Gastrocnemius medialis (tissue), 4 donors: ENCODE data around the gene B3GNT7. TPM values are rescaled to one million over a fixed set of nuclear protein-coding genes. Genes with fewer than 3 reads are reported as not detected.

Experiments used
- ATAC-seq, 2 donors: fragments of 150-250 bp; one replicate each; pipeline ENCODE4 v1.9.1; 2016
- DNase-seq, 2 donors: peaks; one replicate each; pipeline ENCODE4 v3.0.0-alpha.2; 2019
- H3K27ac ChIP-seq, 4 donors: fragments of 200-600 bp; sonication (generic); 1 replicate in 1 of 4; 2 replicates in 3 of 4; pipeline ENCODE4 v1.5.1; 2016 to 2018; ENCODE audit warnings: mild to moderate bottlenecking in 2 of 4, moderate library complexity in 1 of 4
- H3K27me3 ChIP-seq, 3 donors: fragments of 200-600 bp; sonication (generic) in 2 of 3; 1 replicate in 1 of 3; 2 replicates in 2 of 3; pipeline versions ENCODE4 v1.5.1 to v1.6.0; 2016 to 2019; ENCODE audit warnings: mild to moderate bottlenecking in 1 of 3, moderate library complexity in 1 of 3
- H3K36me3 ChIP-seq, 2 donors: fragments of 200-600 bp; sonication (generic) in 1 of 2; one replicate each; pipeline ENCODE4 v1.5.1; 2017 to 2018
- H3K4me1 ChIP-seq, 2 donors: fragments of 200-600 bp; sonication (generic) in 1 of 2; one replicate each; pipeline ENCODE4 v1.5.1; 2016 to 2017; ENCODE audit warnings: mild to moderate bottlenecking in 2 of 2
- H3K4me3 ChIP-seq, 4 donors: fragments of 200-600 bp; sonication (generic) in 3 of 4; 1 replicate in 1 of 4; 2 replicates in 3 of 4; pipeline ENCODE4 v1.5.1; 2016 to 2019; ENCODE audit warnings: mild to moderate bottlenecking in 2 of 4
- H3K9me3 ChIP-seq, 3 donors: fragments of 200-600 bp; sonication (generic) in 2 of 3; 1 replicate in 1 of 3; 2 replicates in 2 of 3; pipeline ENCODE4 v1.5.1; 2016 to 2019
- POLR2A ChIP-seq, 2 donors: fragments of 450-650 bp; IDR thresholded peaks; one replicate each; pipeline ENCODE4 v1.6.1; 2017; ENCODE audit warnings: antibody characterized with exemption in 2 of 2, mild to moderate bottlenecking in 2 of 2, moderate library complexity in 2 of 2
- in situ Hi-C, 4 donors: fragments of 200-750 bp; cut with MboI; loops; one replicate each; pipeline versions ENCODE4 v1.15.0 to v1.8.0; 2017; ENCODE audit warnings: low sequenced_read_pairs in 4 of 4
- intact Hi-C: fragments of 100-400 bp; cut with DNase I; formaldehyde crosslinking; loops from one replicate; pipeline ENCODE4 v1.15.1; 2023; ENCODE audit warnings: low total_unique reads
- total RNA-seq, 4 donors: library from RNA; depleted of rRNA; stranded (reverse); fragments of >200 nt; gene quantifications; one replicate each; pipeline versions ENCODE4 v1.1.0 to v1.2.3, GENCODE V29; 2016
- TF ChIP-seq, protein P1 (sequence below), 5 experiments: fragments of 450-650 bp in 3 of 5; fragments of 200-600 bp in 2 of 5; sonication (generic) in 2 of 5; IDR thresholded peaks in 4 of 5; conservative IDR thresholded peaks in 1 of 5; 1 replicate in 4 of 5; 2 replicates in 1 of 5; pipeline ENCODE4 v1.5.1; 2016 to 2019; ENCODE audit warnings: antibody characterized with exemption in 5 of 5, mild to moderate bottlenecking in 3 of 5, moderate library complexity in 3 of 5

Gene B3GNT7
- total RNA-seq, 4 donors from 2014 or later: 0.10 to 0.60 (median 0.44) TPM

DNA sequence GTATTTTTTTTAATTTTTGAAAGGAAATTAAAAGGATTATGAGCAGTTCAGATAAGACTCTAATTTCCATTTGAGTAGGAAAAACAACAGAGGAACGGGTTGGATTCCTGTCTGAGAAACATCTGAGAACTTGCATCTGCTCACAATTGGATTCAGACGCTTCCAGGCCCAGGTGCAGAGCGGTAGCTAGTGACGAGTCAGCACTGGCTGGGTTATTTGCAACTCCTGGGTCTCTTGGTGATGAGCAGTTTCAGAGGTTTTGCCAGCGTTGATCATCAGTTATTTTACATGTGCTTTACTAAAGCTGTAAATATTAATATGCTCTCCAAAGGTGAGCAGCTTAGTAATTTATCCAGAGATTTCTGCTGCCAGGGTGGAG lies 39.1 kb upstream of the B3GNT7 start:
- no peak overlapping the region for H3K27ac ChIP-seq
- ATAC-seq: no peak
- no peaks in the 10 kb centered on the region for H3K36me3 ChIP-seq
- in situ Hi-C loops: no loop called here
- intact Hi-C loops: no loop called here
- H3K4me3 ChIP-seq: no peak overlapping the region
- H3K27me3 ChIP-seq: no peaks in the 10 kb centered on the region
- no peaks in the 10 kb centered on the region for H3K9me3 ChIP-seq
- DNase-seq: no peak
- TF ChIP-seq POLR2A (IDR thresholded peaks at IDR 0.05): no peak
- TF ChIP-seq, protein P1, sequence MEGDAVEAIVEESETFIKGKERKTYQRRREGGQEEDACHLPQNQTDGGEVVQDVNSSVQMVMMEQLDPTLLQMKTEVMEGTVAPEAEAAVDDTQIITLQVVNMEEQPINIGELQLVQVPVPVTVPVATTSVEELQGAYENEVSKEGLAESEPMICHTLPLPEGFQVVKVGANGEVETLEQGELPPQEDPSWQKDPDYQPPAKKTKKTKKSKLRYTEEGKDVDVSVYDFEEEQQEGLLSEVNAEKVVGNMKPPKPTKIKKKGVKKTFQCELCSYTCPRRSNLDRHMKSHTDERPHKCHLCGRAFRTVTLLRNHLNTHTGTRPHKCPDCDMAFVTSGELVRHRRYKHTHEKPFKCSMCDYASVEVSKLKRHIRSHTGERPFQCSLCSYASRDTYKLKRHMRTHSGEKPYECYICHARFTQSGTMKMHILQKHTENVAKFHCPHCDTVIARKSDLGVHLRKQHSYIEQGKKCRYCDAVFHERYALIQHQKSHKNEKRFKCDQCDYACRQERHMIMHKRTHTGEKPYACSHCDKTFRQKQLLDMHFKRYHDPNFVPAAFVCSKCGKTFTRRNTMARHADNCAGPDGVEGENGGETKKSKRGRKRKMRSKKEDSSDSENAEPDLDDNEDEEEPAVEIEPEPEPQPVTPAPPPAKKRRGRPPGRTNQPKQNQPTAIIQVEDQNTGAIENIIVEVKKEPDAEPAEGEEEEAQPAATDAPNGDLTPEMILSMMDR (IDR thresholded peaks at IDR 0.05 in 4 of 5, conservative IDR thresholded peaks at IDR 0.05 in 1 of 5): no peak
- no peaks in the 10 kb centered on the region for H3K4me1 ChIP-seq

DNA sequence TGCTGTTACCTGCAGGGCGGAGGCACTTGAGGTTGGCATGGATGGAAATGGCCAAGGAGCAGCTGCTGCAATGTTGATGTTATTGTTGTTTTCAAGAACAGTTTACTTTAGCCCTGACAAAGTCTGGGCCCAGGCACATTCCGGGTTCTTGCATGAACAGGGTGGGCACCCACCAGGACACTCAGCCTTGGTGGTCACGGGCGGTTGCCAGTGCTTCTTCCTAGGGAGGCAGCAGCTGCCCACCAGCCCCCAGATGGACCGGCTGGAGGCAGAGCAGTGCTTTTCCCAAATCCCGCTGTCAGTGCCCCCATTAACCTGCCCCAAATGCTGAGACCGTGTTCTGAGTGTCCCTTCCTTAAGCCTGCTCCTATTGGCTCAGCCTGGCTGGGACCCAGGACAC lies 38.5 kb upstream of the B3GNT7 start:
- in situ Hi-C loops: no loop called here

DNA sequence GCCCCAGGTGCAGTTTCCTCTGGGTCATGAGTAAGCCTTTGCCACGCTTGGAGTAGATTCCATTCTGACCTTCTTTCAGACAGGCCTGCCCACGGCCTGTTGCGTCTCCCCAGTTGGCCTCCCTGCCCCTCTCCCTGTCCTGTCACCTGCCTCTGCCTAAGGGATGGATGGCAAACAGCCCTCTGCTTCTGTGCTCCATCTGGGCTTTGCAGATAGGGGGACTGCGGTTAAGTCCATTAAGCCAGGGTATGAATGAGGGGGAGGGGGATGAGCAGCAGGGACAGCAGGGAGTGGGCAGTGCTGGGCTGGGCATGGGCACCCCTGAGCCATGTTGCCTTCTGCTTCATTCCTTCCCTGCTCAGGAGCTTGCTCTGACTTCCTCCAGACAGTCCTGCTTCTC lies 37.6 kb upstream of the B3GNT7 start:
- Histone ChIP-seq H3K27ac (no peak overlapping the region), H3K36me3 (no peaks in the 10 kb centered on the region), H3K4me3 (no peak overlapping the region), H3K9me3 (no peaks in the 10 kb centered on the region), H3K4me1 (no peaks in the 10 kb centered on the region), H3K27me3 (no peaks in the 10 kb centered on the region)
- intact Hi-C loops (no loop called here), in situ Hi-C loops (no loop called here)
- no peak for DNase-seq
- TF ChIP-seq, protein P1 (IDR thresholded peaks at IDR 0.05 in 4 of 5, conservative IDR thresholded peaks at IDR 0.05 in 1 of 5): no peak
- TF ChIP-seq POLR2A (IDR thresholded peaks at IDR 0.05): no peak
- no peak for ATAC-seq

More for the DNA sequence above, 38.5 kb upstream of the B3GNT7 start:
- intact Hi-C loops: no loop called here
- Histone ChIP-seq H3K4me1 (no peaks in the 10 kb centered on the region), H3K27me3 (no peaks in the 10 kb centered on the region), H3K9me3 (no peaks in the 10 kb centered on the region), H3K4me3 (no peak overlapping the region), H3K27ac (no peak overlapping the region), H3K36me3 (no peaks in the 10 kb centered on the region)
- TF ChIP-seq, protein P1 (IDR thresholded peaks at IDR 0.05 in 4 of 5, conservative IDR thresholded peaks at IDR 0.05 in 1 of 5): no peak
- TF ChIP-seq POLR2A (IDR thresholded peaks at IDR 0.05): no peak
- ATAC-seq (no peak), DNase-seq (no peak)

DNA sequence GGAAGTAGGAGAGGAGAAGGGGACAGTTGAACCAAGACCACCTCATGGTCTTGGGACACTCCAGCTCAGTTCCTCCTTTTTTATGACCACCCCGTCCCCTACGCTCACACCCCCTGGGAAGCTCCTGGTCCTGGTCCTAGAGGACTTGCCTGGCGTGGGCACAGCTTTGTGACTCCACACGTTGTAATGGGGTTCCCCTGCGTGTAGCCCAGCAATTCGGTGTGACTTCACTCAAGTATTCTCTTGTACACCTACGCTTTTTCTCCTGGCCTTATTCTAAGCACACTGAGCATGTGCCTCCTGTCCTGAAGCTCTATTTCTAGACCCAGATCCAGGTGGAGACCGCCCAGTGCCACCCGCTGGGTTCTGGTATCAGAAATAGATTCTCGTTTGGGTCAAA lies 36.1 kb upstream of the B3GNT7 start:
- H3K4me1 ChIP-seq: no peaks in the 10 kb centered on the region
- H3K27ac ChIP-seq: no peak overlapping the region
- DNase-seq: no peak
- no peaks in the 10 kb centered on the region for H3K36me3 ChIP-seq
- intact Hi-C loops: no loop called here
- ATAC-seq: no peak
- H3K27me3 ChIP-seq: no peaks in the 10 kb centered on the region
- no peak overlapping the region for H3K4me3 ChIP-seq
- H3K9me3 ChIP-seq: no peaks in the 10 kb centered on the region
- in situ Hi-C loops: no loop called here
- no peak for TF ChIP-seq POLR2A (IDR thresholded peaks at IDR 0.05)
- TF ChIP-seq, protein P1 (IDR thresholded peaks at IDR 0.05 in 4 of 5, conservative IDR thresholded peaks at IDR 0.05 in 1 of 5): no peak

DNA sequence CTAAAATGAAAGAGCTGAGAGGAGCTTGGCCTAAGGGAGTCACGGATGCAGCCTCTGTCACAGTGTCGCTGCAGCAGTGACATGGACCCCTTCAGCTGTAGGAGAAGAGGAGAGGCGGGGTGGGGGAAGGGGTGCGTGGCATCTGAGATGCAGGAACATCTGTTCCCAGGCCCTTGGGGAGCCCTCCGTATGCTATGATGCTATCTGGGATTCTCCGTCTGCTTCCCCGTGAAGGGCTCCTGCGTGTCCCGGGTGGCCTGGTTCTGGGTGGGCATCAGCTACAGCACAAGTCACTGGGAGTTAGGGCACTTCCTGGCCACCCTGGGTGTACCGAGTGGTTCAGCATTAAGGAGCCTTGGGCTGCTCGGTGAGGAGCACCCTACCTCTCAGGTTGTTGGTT lies 35.6 kb upstream of the B3GNT7 start:
- no peak for DNase-seq
- Histone ChIP-seq H3K9me3 (no peaks in the 10 kb centered on the region), H3K36me3 (no peaks in the 10 kb centered on the region), H3K27ac (no peak overlapping the region), H3K4me1 (no peaks in the 10 kb centered on the region), H3K27me3 (no peaks in the 10 kb centered on the region), H3K4me3 (no peak overlapping the region)
- intact Hi-C loops: no loop called here
- in situ Hi-C loops: no loop called here
- TF ChIP-seq POLR2A (IDR thresholded peaks at IDR 0.05): no peak
- TF ChIP-seq, protein P1 (IDR thresholded peaks at IDR 0.05 in 4 of 5, conservative IDR thresholded peaks at IDR 0.05 in 1 of 5): no peak
- ATAC-seq: no peak
